GM20000 (cell line): Measurements from ENCODE around the gene SLIT3.

Source experiments
- DNase-seq: peaks from one replicate; pipeline ENCODE4 v3.0.0; 2012; ENCODE audit warnings: low spot score
- CTCF ChIP-seq: IDR thresholded peaks from 2 replicates; pipeline ENCODE4 v1.5.1; 2012; ENCODE audit warnings: mild to moderate bottlenecking, control low read depth; ENCODE audit errors: extremely low read depth, missing control alignments

Gene SLIT3

GRCh38 chr5:168844922-168845296 lies 456.0 kb downstream of the SLIT3 start:
- TF ChIP-seq CTCF = no peak
- DNase-seq = no peak

- DNase-seq = no peak
- TF ChIP-seq CTCF = no peak
These were observed 456.7 kb downstream of the SLIT3 start for GRCh38 chr5:168844016-168844921.

GRCh38 chr5:168843277-168844015 lies 457.5 kb downstream of the SLIT3 start:
- no peak for TF ChIP-seq CTCF
- DNase-seq = no peak

- TF ChIP-seq CTCF = no peak
- no peak for DNase-seq
These were observed 458.3 kb downstream of the SLIT3 start for GRCh38 chr5:168842571-168843205.

GRCh38 chr5:168837852-168838251 lies 463.1 kb downstream of the SLIT3 start:
- no peak for DNase-seq
- TF ChIP-seq CTCF = no peak

GRCh38 chr5:168836603-168837231 lies 464.2 kb downstream of the SLIT3 start:
- no peak for DNase-seq

More at GRCh38 chr5:168836603-168837231, 464.2 kb downstream of the SLIT3 start:
- no peak for TF ChIP-seq CTCF
